Ovary (tissue), 3 donors: ENCODE data around the gene PRKG1.

Source experiments
- EP300 ChIP-seq: sonication (generic); formaldehyde crosslinking; IDR thresholded peaks from one replicate; pipeline ENCODE4 v1.6.1; 2017; ENCODE audit warnings: antibody characterized with exemption
- POLR2A ChIP-seq: fragments of 450-650 bp; IDR thresholded peaks from one replicate; pipeline ENCODE4 v1.6.1; 2017; ENCODE audit warnings: antibody characterized with exemption, mild to moderate bottlenecking, moderate library complexity
- TF ChIP-seq, protein P1 (sequence below), 3 donors: fragments of 450-650 bp in 2 of 3; fragments of 200-600 bp in 1 of 3; IDR thresholded peaks; one replicate each; pipeline versions ENCODE4 v1.5.1 to v1.8.0; 2016 to 2022; ENCODE audit warnings: antibody characterized with exemption in 3 of 3, mild to moderate bottlenecking in 1 of 3
- donor health status: DM: no; HTN: no; CAD: no.

DNA sequence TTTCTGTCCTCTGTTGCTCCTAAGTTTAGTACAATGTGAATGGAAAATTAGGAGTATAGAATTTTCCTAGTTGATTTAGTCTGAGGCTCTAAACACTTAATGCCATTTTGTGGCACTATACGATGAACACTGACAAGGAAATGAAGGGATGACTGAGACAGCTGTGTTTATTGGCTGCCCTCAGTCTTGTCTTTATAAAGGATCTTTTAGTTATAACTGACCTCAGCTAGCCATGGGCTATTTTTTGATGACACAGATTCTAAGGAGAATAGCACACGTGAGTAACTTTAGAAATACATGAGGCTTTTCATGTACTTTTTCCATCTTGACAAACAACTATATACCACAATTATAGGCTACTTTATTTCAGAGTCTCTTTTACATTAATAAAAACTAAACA, 113.7 kb downstream of the PRKG1 start:
- TF ChIP-seq, protein P1, sequence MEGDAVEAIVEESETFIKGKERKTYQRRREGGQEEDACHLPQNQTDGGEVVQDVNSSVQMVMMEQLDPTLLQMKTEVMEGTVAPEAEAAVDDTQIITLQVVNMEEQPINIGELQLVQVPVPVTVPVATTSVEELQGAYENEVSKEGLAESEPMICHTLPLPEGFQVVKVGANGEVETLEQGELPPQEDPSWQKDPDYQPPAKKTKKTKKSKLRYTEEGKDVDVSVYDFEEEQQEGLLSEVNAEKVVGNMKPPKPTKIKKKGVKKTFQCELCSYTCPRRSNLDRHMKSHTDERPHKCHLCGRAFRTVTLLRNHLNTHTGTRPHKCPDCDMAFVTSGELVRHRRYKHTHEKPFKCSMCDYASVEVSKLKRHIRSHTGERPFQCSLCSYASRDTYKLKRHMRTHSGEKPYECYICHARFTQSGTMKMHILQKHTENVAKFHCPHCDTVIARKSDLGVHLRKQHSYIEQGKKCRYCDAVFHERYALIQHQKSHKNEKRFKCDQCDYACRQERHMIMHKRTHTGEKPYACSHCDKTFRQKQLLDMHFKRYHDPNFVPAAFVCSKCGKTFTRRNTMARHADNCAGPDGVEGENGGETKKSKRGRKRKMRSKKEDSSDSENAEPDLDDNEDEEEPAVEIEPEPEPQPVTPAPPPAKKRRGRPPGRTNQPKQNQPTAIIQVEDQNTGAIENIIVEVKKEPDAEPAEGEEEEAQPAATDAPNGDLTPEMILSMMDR (IDR thresholded peaks at IDR 0.05) = no peak
- TF ChIP-seq POLR2A (no peak), EP300 (no peak)
